Adrenal gland (tissue), 5 donors: ENCODE results near the gene THSD4.

Experiments used
- POLR2A ChIP-seq, 2 donors: fragments of 450-650 bp; IDR thresholded peaks; one replicate each; pipeline ENCODE4 v1.6.1; 2017; ENCODE audit warnings: antibody characterized with exemption in 2 of 2, mild to moderate bottlenecking in 2 of 2, moderate library complexity in 1 of 2
- TF ChIP-seq, protein P1 (sequence below), 6 experiments: fragments of 450-650 bp in 4 of 6; fragments of 200-600 bp in 2 of 6; sonication (generic) in 1 of 6; IDR thresholded peaks; 1 replicate in 5 of 6; 2 replicates in 1 of 6; pipeline versions ENCODE4 v1.5.1 to v1.8.0; 2016 to 2021; ENCODE audit warnings: antibody characterized with exemption in 6 of 6, mild to moderate bottlenecking in 2 of 6, moderate library complexity in 1 of 6
- donor health status: DM: no; HTN: no; CAD: no.

DNA sequence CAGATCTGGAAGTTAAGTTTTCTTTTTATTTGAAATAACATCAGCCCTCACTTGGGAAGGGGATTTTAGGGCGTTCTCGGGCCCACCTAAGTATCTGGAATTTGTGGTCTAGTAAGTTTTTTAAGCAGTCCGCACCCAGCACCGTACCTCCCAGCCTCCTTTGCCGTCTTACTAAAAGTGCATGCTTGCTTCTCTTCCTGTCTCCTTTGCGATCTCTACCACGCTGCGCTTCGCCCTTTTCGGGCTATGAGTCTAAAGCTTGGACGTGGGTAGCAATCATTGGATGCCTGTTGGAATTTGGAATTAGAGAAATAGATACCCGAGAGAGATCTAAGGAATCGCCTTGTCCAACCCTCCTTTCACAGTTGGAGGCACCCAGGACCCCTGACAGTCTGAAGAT, 1.1 kb downstream of the THSD4 start:
- TF ChIP-seq POLR2A (IDR thresholded peaks at IDR 0.05): no peak
- TF ChIP-seq, protein P1, sequence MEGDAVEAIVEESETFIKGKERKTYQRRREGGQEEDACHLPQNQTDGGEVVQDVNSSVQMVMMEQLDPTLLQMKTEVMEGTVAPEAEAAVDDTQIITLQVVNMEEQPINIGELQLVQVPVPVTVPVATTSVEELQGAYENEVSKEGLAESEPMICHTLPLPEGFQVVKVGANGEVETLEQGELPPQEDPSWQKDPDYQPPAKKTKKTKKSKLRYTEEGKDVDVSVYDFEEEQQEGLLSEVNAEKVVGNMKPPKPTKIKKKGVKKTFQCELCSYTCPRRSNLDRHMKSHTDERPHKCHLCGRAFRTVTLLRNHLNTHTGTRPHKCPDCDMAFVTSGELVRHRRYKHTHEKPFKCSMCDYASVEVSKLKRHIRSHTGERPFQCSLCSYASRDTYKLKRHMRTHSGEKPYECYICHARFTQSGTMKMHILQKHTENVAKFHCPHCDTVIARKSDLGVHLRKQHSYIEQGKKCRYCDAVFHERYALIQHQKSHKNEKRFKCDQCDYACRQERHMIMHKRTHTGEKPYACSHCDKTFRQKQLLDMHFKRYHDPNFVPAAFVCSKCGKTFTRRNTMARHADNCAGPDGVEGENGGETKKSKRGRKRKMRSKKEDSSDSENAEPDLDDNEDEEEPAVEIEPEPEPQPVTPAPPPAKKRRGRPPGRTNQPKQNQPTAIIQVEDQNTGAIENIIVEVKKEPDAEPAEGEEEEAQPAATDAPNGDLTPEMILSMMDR (IDR thresholded peaks at IDR 0.05): no peak
